CD4-positive, alpha-beta T cell treated with Interleukin-10 for 1 hour (primary cell): Measurements from ENCODE around the gene DEAF1.
A peak's percentile ranks its signal among the peaks of the same experiment; 100 is the strongest.

Source experiments
- DNase-seq: peaks from one replicate; pipeline ENCODE4 v3.0.0-alpha.2; 2020

The DEAF1 gene

GRCh38 chr11:641806-642370 is 53.1 kb downstream of the DEAF1 start:
- no peak for DNase-seq

GRCh38 chr11:640021-640706 is 54.9 kb downstream of the DEAF1 start:
- no peak for DNase-seq

- DNase-seq = no peak
These were observed 55.6 kb downstream of the DEAF1 start for GRCh38 chr11:639332-639955.

- no peak for DNase-seq
These were observed 56.2 kb downstream of the DEAF1 start for GRCh38 chr11:638631-639331.

GRCh38 chr11:637593-638521 is 57.2 kb downstream of the DEAF1 start:
- DNase-seq = no peak

GRCh38 chr11:637333-637592 is 57.8 kb downstream of the DEAF1 start:
- no peak for DNase-seq

- DNase-seq = no peak
These were observed 58.3 kb downstream of the DEAF1 start, which contains the start of gene DRD4 for GRCh38 chr11:636511-637332. Gene DRD4, plus strand, starts transcription at chr11:637269. Its CDS starts 36 bp downstream, at chr11:637305.

- DNase-seq = no peak
These were observed 59.0 kb downstream of the DEAF1 start for GRCh38 chr11:635945-636510.

GRCh38 chr11:630871-631270 is 64.2 kb downstream of the DEAF1 start:
- no peak for DNase-seq

- DNase-seq = peak; percentile 32
These were observed 65.8 kb downstream of the DEAF1 start for GRCh38 chr11:629237-629583.

GRCh38 chr11:628056-628455 is 67.0 kb downstream of the DEAF1 start:
- DNase-seq = no peak

GRCh38 chr11:627308-627576 is 67.8 kb downstream of the DEAF1 start:
- DNase-seq = no peak

- DNase-seq = no peak
These were observed 68.3 kb downstream of the DEAF1 start, which contains the start of gene SCT for GRCh38 chr11:626475-627307. Gene SCT, minus strand, starts transcription at chr11:627181. Its CDS starts 38 bp downstream, at chr11:627143.

GRCh38 chr11:625636-626268 is 69.3 kb downstream of the DEAF1 start:
- no peak for DNase-seq

GRCh38 chr11:624705-625635 is 70.1 kb downstream of the DEAF1 start, which contains the start of gene CDHR5:
Gene CDHR5, minus strand, starts transcription at chr11:624955. Its CDS starts 53 bp downstream, at chr11:624902.
- DNase-seq = no peak

- DNase-seq = no peak
These were observed 70.9 kb downstream of the DEAF1 start for GRCh38 chr11:623999-624704.

- no peak for DNase-seq
These were observed 71.6 kb downstream of the DEAF1 start for GRCh38 chr11:623349-623869.

- DNase-seq = no peak
These were observed 73.2 kb downstream of the DEAF1 start for GRCh38 chr11:621838-622237.
